Forelimb muscle (tissue), 1 donor: ENCODE data around the gene PTRHD1. TPM values are rescaled to one million over a fixed set of nuclear protein-coding genes. Genes with fewer than 3 reads are reported as not detected.

Experiments used
- DNase-seq: peaks from one replicate; pipeline ENCODE4 v3.0.0-alpha.2; 2013; ENCODE audit warnings: low read depth
- polyA plus RNA-seq: library from polyadenylated mRNA; unstranded; fragments of 120-200 nt; gene quantifications from one replicate; pipeline ENCODE4 v1.2.1, GENCODE V29; 2013; ENCODE audit not compliant: insufficient read length

The PTRHD1 gene
- polyA plus RNA-seq, 1 donor: 43.7 TPM

DNA sequence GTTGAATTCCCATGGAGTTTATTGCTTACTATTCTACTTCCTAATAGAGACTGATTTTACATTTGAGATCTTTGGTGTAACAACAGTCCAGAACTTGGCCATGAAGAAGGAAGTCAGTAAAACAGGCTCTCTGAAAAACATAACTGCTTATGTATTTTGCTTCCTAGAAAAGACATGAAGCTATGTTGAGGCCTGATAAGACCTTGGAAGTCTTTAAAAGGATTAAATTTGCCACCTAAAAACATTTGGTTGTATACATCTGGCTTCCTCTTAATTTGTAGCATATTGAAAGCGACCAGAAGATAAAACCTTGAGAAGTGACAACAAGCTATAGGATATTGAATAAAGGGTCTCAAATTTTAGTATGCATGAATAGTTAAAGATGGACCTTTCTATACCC, 36.4 kb downstream of the PTRHD1 start:
- no peak for DNase-seq

DNA sequence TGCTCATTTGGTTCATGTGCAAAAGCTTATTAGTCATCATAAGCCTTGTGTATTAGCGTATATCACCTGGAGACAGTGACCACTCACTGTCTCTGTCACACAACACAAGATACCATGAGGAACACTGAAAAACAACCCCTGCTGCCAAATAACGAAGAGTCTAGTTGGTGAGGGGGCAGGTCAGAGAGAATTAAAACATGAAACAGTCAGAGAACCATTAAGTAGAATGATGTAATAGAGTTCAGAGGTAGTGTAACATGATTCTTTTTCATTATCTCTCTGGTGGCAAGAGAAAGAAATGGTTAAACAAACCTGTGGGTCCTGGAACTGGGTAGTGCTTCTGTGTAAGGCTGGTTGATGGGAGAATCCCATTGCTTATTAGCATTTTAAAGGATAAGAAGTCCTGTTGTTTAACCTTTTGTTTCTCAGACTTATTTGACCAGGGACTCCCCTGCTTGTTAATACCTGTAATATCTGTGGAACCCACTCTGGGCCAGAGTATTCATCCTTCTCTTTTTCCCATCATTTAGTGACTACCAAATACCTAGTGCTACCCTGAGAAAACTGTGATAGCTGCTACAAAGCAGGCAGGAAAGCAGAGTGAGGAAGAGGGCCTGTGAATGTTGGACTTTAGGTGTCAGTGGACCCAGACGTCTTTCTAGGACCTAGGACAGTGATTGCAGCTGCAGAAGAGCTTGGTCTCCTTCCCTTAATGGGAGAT, 38.0 kb downstream of the PTRHD1 start:
- no peak for DNase-seq

DNA sequence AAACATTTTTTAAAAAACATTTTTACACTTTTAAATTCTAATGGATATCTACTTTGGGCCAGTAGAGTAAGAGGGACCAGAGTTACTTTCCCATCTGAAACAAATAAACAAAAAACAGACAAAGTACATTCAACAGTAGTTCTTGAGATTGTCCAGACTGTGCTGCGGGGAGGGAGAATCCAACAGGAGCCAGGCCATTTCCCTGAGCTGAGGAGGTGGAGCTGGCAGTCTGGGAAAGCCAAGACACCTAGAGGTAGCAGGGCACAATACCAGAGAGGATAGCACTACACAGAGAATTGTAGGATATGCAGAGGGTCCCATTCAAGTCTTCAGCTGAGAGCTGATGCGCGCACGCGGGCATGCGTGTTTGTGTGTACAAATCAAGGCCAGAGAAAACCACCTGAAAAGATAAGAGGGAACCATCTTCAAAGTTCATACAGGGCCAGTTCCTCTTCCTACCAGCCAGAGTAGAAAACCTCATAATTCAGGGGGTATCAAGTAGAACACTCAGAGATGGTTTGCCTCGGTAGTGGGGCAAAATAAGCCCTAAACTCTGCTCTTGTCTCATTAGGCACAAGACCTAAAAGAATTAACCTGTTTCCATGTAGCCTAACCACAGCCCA, 44.0 kb downstream of the PTRHD1 start:
- DNase-seq: no peak

DNA sequence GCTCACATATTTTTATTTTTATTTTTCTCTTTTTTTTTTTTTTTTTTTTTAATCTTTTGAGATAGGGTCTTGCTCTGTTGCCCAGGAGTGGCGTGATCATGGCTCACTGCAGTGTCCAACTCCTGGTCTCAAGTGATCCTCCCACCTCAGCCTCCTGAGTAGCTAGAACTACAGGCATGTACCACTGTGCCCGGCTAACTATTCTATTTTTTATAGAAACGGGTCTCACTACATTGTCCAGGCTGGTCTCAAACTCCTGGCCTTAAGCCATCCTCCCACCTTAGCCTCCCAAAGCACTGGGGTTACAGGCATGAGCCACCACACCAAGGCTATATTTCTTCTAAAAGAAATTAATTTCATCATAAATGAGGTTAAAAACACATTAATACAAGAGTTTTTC, 45.9 kb downstream of the PTRHD1 start:
- no peak for DNase-seq

DNA sequence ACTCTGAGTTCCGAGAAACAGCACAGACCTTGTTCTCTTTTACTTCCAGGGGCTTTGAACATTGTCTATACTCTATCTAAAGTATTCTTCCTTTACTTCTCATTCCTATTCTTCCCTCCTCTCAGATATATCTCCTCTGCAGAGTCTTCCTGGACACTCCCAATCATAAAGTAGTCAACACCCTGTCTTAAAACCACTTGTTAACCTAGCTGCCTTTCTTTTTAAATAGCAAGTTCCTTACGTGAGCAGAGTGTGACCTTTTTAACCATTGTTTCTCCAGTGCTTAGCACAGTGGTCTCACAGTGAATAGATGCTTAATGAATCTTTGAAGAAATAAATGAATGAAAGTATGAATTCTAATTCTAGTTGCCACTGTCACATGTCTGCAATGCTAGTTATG, 47.4 kb downstream of the PTRHD1 start:
- no peak for DNase-seq

DNA sequence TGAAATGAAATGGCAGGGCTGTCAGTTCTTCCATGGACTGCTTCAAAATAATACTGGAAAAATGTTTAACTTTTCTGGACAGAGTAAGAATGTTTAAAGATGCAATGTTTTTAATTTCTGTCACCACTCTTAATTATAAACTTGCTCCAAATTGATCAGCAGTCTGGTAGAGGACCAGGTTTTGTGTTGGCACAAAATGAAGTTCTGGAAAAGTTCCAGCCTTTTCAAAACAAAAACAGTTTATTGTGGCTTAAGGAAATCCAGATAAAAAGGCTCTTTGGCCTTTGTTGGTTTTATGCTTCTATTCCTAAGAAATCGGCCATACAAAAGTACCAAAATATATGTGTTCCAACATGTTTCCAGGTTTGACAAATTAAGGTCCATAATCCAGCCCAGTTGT, 48.8 kb downstream of the PTRHD1 start:
- DNase-seq: no peak

DNA sequence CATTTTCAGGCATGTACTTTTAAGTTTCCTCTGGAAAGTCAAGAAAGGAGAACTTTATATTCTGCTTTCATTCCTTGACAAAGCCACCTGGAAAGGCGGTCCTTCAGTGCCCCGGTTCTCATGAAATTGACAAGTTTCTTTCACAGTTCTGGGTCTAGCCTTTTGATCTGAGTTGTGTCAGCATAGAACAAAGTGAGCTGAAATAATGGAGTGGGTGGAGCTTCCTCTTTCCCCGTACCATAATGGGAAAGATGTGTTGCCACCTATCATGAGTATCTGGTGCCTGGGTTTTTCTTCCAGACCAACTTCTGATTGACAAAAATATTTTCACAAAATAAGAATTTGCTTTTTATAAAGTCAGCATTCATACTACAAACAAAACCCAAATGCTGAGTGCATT, 49.3 kb downstream of the PTRHD1 start:
- DNase-seq: no peak

DNA sequence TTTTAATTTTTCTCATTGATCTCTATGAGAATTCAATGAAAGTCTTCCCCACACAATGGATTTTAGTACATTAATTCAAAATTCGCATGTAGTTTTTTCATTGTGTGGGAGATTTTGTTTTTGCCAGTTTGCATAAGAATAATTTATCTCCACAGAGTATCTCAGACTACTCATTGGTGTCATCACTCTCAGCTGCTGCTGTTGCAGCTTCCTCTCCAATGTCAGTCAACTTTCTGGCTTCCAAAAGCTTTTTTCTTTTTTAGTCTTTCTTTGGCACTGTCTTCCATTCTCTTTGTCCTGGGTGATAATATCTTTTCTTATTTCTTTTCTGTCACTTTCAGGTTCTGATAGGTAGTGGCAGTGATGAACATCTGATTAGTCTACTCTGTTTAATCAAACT, 50.5 kb downstream of the PTRHD1 start:
- DNase-seq: no peak

DNA sequence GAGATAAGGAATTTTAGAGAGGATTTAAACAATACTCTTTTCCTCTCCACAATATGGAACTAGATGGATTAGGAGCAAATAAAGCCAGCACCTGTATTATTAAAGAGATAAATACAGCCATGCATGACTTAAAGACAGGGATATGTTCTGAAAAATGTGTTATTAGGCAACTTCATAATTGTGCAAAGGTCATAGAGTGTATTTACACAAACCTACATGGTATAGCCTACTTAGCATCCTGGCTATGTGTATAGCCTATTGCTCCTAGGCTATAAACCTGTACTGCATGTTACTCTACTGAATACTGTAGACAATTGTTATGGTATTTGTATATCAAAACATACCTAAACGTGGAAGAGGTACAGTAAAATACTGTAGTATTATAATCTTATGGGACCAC, 53.0 kb downstream of the PTRHD1 start:
- DNase-seq: no peak

Other genes with a start within 250 kb of the PTRHD1 start
- gene CENPO, start within 50 bp of the PTRHD1 start, polyA plus RNA-seq: 13.0 TPM
- 22.0 TPM for gene ADCY3, start 126.8 kb upstream of the PTRHD1 start, polyA plus RNA-seq
- 6.5 TPM for gene DNAJC27, start 178.6 kb upstream of the PTRHD1 start, polyA plus RNA-seq
- gene EFR3B, start 248.7 kb upstream of the PTRHD1 start, polyA plus RNA-seq: 5.9 TPM